CD4-positive, alpha-beta T cell treated with Interleukin-15 for 1 hour (primary cell): ENCODE data around the gene HIVEP3.
"Not testable (repeated sequence)": the region's sequence is repeated elsewhere in the genome, so short reads cannot be mapped to it uniquely, and the experiment has no call there.

Experiments
- DNase-seq: peaks from one replicate; pipeline ENCODE4 v3.0.0-alpha.2; 2020

Gene HIVEP3

DNA sequence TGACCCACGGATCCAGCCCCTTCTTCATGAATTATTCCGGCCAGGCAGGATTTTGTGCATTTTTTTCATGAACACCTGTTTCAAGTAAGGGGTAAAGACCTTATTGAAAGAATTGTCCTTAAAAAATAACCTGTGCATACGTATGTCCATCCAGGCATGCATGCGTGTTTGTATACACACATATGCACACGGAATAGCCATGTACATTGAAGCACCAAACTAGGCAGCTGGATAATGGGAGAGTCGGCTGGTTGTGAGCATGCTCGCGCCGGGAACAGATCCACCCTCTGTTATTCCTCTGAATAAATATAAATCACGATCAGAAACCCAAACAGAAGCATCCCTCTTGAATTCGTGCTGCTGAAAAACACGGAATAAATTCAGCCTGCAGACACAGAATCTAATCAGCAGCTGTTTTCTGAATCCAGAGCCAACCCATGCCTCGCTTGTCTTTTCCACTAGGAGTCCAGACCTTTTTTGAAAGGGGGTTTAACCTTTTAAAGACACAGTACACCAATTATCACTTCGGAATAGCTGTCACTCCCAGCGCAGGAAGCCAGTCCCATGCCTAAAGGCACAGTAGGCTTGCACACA lies at the start of gene HIVEP3:
HIVEP3 (minus strand) TSS at position 473 of the 594 bp plus-strand sequence.
- no peak for DNase-seq

DNA sequence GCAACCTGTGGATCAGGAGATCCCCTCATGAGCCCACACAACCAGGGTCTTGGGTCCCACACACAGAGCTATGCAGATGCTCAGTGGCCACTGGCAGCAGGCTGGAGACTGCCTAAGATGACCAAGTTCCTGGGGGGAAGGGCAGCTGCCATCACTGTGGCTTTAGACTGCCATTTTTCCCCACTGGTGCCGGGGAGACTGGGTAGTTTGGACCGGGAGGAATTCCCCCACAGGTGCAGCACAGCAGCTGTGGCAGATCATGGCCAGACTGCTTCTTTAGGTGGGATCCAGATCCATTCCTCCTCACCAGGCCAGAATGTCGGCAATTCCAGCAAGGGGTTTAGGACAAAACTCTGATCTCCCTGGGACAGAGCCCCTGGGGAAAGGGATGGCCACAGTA lies 45.7 kb upstream of the HIVEP3 start:
- DNase-seq = no peak

- no peak for DNase-seq
Measured at GRCh38 chr1:41963636-41964035, 44.9 kb upstream of the HIVEP3 start.

GRCh38 chr1:41958015-41958673 lies 39.4 kb upstream of the HIVEP3 start:
- DNase-seq = no peak

GRCh38 chr1:41957568-41957967 lies 38.8 kb upstream of the HIVEP3 start:
- DNase-seq = no peak

DNA sequence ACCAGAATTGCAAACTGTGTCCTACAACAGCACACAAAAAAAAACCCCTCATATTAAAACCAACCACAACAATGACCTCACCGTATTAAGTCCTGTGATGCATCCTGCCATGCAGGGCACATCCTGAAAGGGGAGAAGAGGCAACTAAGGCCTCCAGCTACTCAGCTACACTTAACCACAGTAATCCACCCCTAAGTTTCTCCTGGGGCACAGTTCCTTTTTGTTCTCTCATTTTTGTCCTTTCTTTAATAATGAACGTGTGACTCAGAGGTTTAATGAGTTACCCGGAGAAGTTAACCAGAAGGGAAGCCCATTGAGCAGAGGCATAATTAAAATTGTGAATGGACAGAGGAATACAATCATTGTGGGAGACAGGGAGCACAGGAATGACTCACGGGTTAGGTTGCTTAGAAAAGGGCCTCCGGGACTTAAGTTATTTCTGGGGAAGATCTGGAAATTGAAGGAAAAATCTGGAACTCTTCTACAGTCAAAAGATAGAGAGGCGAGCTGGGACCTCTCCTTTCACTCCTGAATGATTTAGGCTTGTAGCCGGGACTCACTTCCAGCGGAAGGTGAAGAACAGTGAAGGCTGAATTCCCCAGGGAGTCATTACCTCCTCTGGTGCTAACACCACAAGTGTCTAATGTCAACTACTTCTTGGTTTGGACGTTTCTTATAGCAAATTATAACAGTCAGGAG lies 36.9 kb upstream of the HIVEP3 start:
- no peak for DNase-seq

DNA sequence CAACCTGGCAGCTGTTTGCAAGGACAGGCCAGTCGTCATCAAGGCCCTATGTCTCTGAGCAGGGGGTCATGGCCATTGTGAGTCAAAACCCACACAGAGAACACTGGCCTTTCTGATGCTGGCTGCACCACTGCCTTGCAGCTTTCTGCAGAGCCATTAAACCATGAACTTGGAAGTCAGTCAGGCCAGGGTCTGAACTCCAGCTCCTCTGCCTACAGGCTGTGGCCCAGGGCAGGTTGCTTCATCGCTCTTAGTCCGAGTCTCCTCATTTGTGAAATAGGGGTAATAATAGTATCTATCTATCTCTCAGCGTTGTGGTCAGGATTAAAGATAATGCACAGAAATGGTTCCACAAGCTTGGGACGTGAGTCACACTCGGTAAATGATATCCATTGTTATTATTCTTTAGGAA lies 35.8 kb upstream of the HIVEP3 start:
- no peak for DNase-seq

DNA sequence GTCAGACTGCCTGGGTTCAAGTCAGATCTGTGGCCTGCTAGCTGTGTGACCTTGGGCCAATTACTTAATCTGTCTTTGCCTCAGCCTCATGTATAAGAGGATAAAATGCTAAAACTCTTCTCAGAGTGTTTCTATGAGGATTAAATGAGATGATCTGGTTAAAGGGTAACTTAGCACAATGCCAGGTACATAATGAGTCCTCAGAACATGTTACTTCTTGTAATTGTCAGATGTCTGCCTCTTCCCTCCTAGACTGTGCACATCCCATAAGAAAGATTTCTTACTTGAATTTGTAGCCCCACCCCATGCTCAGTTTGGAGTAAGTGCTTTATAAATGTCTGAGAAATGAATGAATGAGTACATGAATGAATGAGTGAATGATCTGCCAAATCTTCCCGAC lies 34.6 kb upstream of the HIVEP3 start:
- DNase-seq = no peak

DNA sequence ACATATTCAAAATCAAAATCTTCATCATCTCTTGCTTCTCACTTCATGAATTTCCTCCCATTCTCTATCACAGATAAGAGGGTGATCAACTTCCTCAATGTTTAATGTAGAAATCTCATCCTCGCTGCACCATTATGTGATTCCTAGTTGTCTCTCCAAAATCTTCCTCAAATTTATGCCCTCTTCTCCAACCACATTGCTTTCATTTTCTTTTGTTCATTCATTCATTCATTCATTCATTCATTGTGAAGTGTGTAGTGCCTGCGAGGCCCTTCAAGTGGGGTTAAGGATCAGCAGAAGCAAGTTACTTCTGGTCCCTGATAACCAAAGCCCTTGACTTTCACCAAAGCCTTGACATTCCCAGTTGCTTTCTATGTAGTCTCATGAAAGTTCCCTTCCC lies 33.5 kb upstream of the HIVEP3 start:
- no peak for DNase-seq

DNA sequence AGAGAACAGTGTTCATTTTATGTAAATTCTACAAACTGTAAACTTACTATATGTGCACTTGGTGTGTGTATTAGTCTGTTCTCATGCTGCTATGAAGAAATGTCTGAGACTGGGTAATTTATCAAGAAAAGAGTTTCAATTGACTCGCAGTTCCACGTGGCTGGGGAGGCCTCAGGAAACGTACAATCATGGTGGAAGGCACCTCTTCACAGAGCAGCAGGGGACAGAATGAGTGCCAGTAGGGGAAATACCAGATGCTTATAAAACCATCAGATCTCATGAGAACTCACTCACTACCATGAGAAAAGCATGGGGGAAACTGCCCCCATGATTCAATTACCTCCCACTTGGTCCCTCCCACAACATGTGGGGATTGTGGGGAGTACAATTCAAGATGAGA lies 32.8 kb upstream of the HIVEP3 start:
- not testable (repeated sequence) for DNase-seq

DNA sequence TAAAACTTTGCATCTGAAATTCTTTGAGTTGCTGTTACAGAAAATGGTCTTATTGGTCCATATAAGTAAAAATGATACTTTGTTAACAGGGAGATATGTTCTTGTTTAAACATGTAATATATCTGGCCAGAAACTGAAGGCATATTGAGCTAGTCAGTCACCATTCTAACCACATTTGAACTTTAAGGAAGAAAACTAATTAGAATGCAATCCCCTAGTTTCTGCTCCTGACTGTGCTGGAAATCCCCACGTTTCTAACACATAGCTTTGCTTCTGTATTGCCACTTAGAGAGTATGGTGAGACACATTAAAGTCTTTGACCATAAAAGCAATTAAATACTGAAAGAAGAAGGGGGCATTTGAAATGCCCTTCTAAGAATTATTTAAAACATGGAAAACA lies 32.1 kb upstream of the HIVEP3 start:
- DNase-seq = no peak

DNA sequence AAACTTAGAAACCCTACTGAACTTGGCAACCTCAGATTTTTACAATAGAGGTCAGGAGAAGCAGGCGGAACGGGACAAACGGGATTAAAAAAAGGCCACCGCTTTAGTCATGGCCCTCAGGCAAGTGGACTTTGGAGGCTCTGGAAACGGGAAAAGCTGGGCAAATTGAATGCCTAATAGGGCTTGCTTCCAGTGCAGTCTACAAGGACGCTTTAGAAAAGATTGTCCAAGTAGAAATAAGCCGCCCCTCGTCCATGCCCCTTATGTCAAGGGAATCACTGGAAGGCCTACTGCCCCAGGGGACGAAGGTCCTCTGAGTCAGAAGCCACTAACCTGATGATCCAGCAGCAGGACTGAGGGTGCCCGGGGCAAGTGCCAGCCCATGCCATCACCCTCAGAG lies 27.2 kb upstream of the HIVEP3 start:
- DNase-seq = not testable (repeated sequence)

DNA sequence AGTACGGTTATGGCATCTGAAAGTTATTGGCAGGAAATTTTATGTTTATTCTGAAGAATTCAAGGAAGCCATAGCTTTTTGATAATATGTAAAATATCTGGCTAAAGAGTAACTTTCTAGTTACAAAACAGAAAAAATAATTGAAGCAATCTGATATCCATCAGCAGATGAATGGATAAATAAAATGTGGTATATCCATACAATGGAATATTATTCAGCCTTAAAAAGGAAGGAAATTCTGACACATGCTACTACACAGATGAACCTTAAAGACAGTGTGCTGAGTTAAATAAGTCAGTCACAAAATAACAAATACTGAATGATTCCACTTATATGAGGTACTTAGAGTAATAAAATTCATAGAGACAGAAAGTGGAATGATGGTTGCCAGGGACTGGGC lies 25.0 kb upstream of the HIVEP3 start:
- no peak for DNase-seq

DNA sequence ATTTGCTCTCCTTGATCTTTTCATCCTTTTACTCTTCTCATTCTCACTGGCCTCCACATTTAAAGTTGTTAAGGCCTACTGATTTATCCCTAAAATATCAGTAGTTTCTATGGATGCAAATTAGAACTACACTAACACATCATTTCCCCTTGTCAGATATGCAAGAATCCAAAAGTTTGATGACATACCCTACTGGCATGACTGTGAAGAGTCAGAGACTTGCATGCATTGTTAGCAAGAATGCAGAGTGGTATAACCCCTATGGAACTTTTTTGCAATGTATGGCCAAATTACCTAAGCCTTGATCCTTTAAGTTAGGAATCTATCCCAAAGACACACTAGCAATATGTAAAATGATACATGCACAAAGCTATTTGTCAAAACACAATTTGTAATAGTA lies 23.6 kb upstream of the HIVEP3 start:
- DNase-seq = no peak

DNA sequence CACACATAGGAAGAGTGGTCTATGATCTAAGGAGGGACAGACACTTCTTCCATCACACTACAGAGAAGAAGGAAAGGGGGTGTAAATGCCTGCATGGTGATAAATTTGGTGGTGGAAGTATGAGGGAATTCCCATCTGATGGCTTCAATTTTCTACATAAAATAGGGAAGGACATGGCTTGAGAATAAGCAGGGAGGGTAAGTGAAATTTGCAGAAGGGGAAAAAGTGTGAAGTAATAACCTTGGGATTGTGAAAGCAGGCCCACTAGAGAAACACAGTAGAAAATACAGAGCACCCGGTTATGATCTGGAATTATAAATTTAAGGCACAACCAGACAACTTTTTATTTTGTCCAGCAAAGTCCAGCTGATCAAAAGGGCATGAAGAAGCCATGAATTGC lies 22.7 kb upstream of the HIVEP3 start:
- DNase-seq = no peak

DNA sequence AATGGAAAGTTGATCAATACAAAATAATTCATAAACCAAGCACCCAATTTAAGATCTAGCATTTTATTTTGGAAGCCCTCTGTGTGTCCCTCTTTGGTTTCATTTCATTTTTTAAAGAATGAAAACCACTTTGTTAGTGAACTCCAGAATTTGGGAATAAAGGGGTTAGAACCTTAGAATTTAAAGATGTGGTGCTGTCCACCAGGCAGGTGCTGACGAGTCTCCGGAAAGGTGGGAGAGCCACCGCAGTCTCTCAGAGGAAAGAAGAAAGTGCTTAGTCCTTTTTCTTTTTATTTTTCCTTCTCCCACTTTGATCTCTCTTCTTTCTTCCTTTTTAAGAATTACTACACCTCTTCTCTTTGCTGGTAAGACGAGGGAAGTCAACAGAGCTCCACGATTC lies 20.5 kb upstream of the HIVEP3 start:
- no peak for DNase-seq

DNA sequence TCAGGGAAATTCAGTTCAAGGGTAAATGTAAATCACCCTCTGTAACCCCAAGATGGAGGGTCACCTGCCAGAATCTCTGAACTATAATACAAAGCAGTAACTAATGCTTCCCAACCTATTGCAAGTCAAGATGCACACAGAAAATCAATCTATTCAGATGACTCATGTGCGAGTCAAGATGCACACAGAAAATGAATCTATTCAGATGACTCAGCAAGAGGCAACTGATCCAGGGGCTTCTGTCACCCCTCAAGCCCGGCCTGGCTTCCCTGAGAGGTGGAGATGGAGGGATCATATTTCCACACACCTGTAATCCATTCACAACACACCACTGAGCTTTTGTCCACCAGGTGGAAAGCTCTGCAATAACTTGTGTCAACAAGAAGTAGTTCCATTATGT lies 17.4 kb upstream of the HIVEP3 start:
- DNase-seq = no peak

GRCh38 chr1:41935226-41935625 lies 16.5 kb upstream of the HIVEP3 start:
- no peak for DNase-seq

- no peak for DNase-seq
Measured at GRCh38 chr1:41933106-41933505, 14.4 kb upstream of the HIVEP3 start.

DNA sequence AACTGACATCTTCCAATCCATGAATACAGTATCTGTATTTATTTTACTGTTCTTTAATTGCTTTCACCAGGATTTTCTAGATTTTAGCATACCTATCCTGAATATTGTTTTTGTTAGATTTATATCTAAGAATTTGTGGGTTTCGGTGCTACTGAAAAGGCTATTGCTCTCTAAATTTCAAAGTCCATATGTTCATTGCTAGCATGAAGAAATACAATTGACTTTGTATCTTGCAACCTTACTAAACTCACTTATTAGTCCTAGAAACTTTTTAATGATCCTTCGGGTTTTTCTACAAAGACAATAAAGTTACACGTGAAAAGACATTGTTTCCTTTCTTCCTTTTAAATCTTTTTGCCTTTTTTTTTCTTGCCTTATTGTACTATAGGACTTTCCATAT lies 12.9 kb upstream of the HIVEP3 start:
- no peak for DNase-seq

GRCh38 chr1:41927118-41927517 lies 8.4 kb upstream of the HIVEP3 start:
- no peak for DNase-seq

GRCh38 chr1:41925712-41926111 lies 7.0 kb upstream of the HIVEP3 start:
- DNase-seq = no peak

DNA sequence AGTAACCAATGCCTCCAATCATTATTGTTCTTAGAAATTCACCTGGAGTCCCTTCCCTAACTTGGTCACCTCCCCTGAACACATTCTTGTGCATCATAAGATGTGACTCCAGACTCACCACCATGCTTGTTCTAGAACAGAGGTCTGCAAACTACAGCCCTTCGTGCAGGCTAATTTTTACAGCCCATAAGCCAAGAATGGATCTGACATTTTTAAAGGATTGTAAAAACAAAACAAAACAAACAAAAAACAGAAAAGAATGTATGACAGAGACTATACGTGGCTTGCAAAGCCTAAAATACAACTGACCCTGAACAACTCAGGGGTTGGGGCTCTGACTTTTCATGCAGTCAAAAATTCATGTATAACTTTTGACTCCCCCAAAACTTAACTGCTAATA lies 6.2 kb upstream of the HIVEP3 start:
- no peak for DNase-seq

DNA sequence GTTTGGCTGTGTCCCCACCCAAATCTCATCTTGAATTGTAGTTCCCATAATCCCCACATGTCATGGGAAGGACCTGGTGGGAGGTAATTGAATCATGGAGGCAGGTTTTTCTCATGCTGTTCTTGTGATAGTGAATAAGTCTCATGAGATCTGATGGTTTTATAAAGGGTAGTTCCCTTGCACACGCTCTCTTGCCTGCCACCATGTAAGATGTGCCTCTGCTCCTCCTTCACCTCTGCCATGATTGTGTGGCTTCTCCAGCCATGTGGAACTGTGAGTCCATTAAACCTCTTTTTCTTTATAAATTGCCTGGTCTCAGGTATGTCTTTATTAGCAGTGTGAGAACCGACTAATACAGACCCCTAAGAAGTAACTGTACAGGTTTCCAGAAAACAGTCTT lies 2.5 kb upstream of the HIVEP3 start:
- DNase-seq = not testable (repeated sequence)

DNA sequence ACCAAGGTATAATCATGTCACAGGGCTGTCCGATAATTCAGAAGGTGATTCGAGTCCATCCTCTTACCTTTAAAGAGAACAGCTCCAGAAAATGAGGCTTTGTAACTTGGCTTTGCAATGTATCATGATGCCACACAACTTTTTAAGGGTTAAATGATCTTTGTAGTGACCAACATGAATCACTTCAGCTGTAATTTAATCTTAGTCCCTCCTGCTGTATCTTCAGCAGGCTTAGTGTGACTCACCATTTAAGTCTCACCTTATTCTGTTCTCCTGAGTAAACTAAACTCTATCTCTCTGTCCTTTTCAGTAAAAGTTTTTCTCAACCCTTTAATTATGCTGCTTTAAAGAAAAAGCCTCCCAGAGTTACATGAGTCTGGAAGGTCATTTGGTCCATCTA lies 1.9 kb upstream of the HIVEP3 start:
- DNase-seq = no peak
